Natural killer cell (primary cell): ENCODE results near the gene FAM25A. TPM values are rescaled to one million over a fixed set of nuclear protein-coding genes. Genes with fewer than 3 reads are reported as not detected.
"Not testable (repeated sequence)": the region's sequence is repeated elsewhere in the genome, so short reads cannot be mapped to it uniquely, and the experiment has no call there.

Experiments used
- ATAC-seq, 3 donors: fragments of 150-1000 bp in 2 of 3; fragments of 200-7000 bp in 1 of 3; cut with Tn5 transposase; 1 replicate in 1 of 3; 2 replicates in 2 of 3; pipeline ENCODE4 v1.10.0; 2021; ENCODE audit warnings: mild to moderate bottlenecking in 2 of 3, moderate library complexity in 2 of 3
- DNase-seq, 2 donors: peaks; one replicate each; pipeline versions ENCODE4 v3.0.0 to v3.0.0-alpha.2; 2013 to 2021; ENCODE audit warnings: mixed read lengths in 1 of 2
- H3K27ac ChIP-seq: one replicate; pipeline ENCODE4 v1.5.1; 2013; ENCODE audit warnings: mild to moderate bottlenecking, low read length
- H3K27me3 ChIP-seq: one replicate; pipeline ENCODE4 v1.6.1; 2013; ENCODE audit warnings: low read length; ENCODE audit not compliant: control insufficient read depth, insufficient read depth
- H3K36me3 ChIP-seq: one replicate; pipeline ENCODE4 v1.6.1; 2013; ENCODE audit warnings: low read length; ENCODE audit not compliant: control insufficient read depth, insufficient read depth
- H3K4me1 ChIP-seq: one replicate; pipeline ENCODE4 v1.6.1; 2013; ENCODE audit warnings: low read length; ENCODE audit not compliant: control insufficient read depth, insufficient read depth
- H3K4me3 ChIP-seq: one replicate; pipeline ENCODE4 v1.5.1; 2013; ENCODE audit warnings: low read length
- H3K9me3 ChIP-seq: one replicate; pipeline ENCODE4 v1.6.1; 2013; ENCODE audit warnings: low read length; ENCODE audit not compliant: control insufficient read depth, insufficient read depth
- H3K27ac Mint-ChIP-seq, 2 donors: one replicate each; pipeline ENCODE4 v1.8.0; 2022; ENCODE audit warnings: mild to moderate bottlenecking in 2 of 2, mixed read lengths in 2 of 2, moderate library complexity in 1 of 2
- H3K27me3 Mint-ChIP-seq, 2 donors: one replicate each; pipeline ENCODE4 v1.8.0; 2022; ENCODE audit warnings: low read depth in 2 of 2, mixed read lengths in 2 of 2
- H3K36me3 Mint-ChIP-seq: one replicate; pipeline ENCODE4 v1.8.0; 2022; ENCODE audit warnings: mixed read lengths
- H3K4me1 Mint-ChIP-seq, 2 donors: one replicate each; pipeline ENCODE4 v1.8.0; 2022; ENCODE audit warnings: mixed read lengths in 2 of 2
- H3K4me3 Mint-ChIP-seq: one replicate; pipeline ENCODE4 v1.8.0; 2022; ENCODE audit warnings: mild to moderate bottlenecking, moderate library complexity, mixed read lengths
- H3K9me3 Mint-ChIP-seq, 2 donors: one replicate each; pipeline ENCODE4 v1.8.0; 2022; ENCODE audit warnings: mixed read lengths in 2 of 2
- CTCF ChIP-seq: fragments of 200-600 bp; IDR thresholded peaks from one replicate; pipeline ENCODE4 v1.8.0; 2022; ENCODE audit warnings: antibody characterized with exemption
- WGBS: methylation state at CpG from one replicate; pipeline ENCODE4 v1.1.7; 2013; ENCODE audit warnings: missing lambda C conversion rate; ENCODE audit not compliant: insufficient coverage; 5-methylcytosine and 5-hydroxymethylcytosine counted together
- intact Hi-C: fragments of 100-400 bp; cut with micrococcal nuclease; formaldehyde crosslinking; loops from one replicate; pipeline ENCODE4 v1.14.2; 2022
- total RNA-seq, 4 donors: library from RNA; stranded (reverse); fragments of 120-200 nt in 1 of 4; gene quantifications; one replicate each; pipeline versions ENCODE4 v1.2.3 to v1.2.4, GENCODE V29; 2013 to 2022

FAM25A gene
- not detected for total RNA-seq
- not detected for total RNA-seq (2013)

- H3K27me3 ChIP-seq, H3K36me3 Mint-ChIP-seq, ATAC-seq, H3K9me3 Mint-ChIP-seq, H3K4me3 ChIP-seq, H3K27ac ChIP-seq, H3K27ac Mint-ChIP-seq, H3K27me3 Mint-ChIP-seq, H3K36me3 ChIP-seq, H3K9me3 ChIP-seq, H3K4me3 Mint-ChIP-seq, H3K4me1 Mint-ChIP-seq, DNase-seq, H3K4me1 ChIP-seq, intact Hi-C loops: not testable (repeated sequence)
- 94% methylated on average over 9 of the region's 9 CpGs for WGBS
These were observed at the start of gene FAM25A for GRCh38 chr10:87020056-87020455. Gene FAM25A (plus strand): TSS chr10:87020294. CDS start chr10:87020325, 31 bp downstream.

- DNase-seq (no peak), ATAC-seq (no peak)
- Histone ChIP-seq H3K36me3 (no peaks in the 10 kb centered on the region), H3K4me1 (peaks cover 51% of the 10 kb centered on the region), H3K4me3 (peak overlapping the region; percentile 60), H3K27ac (peak overlapping the region; percentile 80), H3K9me3 (no peaks in the 10 kb centered on the region), H3K27me3 (no peaks in the 10 kb centered on the region)
- peaks cover 0 to 7% of the 10 kb centered on the region in 2 donors for H3K27me3 Mint-ChIP-seq
- intact Hi-C loops = loop anchor here (1.0 kb wide), 1 partner anchor 123 kb away; the partner anchor contains the start of gene GLUD1
- peak overlapping the region; percentile 90 for H3K4me3 Mint-ChIP-seq
- H3K27ac Mint-ChIP-seq = peak overlapping the region; percentile 81 to 93
- under 1% methylated on average over 20 of the region's 20 CpGs for WGBS
- H3K9me3 Mint-ChIP-seq = no peaks in the 10 kb centered on the region
- TF ChIP-seq CTCF = no peak
- H3K36me3 Mint-ChIP-seq = no peaks in the 10 kb centered on the region
- peaks cover 12 to 38% of the 10 kb centered on the region in 2 donors for H3K4me1 Mint-ChIP-seq
These were observed 49.2 kb upstream of the FAM25A start for GRCh38 chr10:86970982-86971231.

GRCh38 chr10:86971232-86971991 lies 48.7 kb upstream of the FAM25A start:
- H3K4me1 Mint-ChIP-seq = peaks cover 7 to 33% of the 10 kb centered on the region in 2 donors
- peak overlapping the region; percentile 60 for H3K4me3 ChIP-seq

More at GRCh38 chr10:86971232-86971991, 48.7 kb upstream of the FAM25A start:
- H3K4me3 Mint-ChIP-seq = peak overlapping the region; percentile 90
- H3K27me3 Mint-ChIP-seq = peaks cover 0 to 7% of the 10 kb centered on the region in 2 donors
- intact Hi-C loops = loop anchor here (1.0 kb wide), 1 partner anchor 123 kb away; the partner anchor contains the start of gene GLUD1
- Histone ChIP-seq H3K36me3 (no peaks in the 10 kb centered on the region), H3K9me3 (no peaks in the 10 kb centered on the region), H3K27ac (peak overlapping the region; percentile 80), H3K27me3 (no peaks in the 10 kb centered on the region), H3K4me1 (peaks cover 46% of the 10 kb centered on the region)
- peak; percentile 87 to 92 (median 88) for ATAC-seq
- H3K36me3 Mint-ChIP-seq = no peaks in the 10 kb centered on the region
- peak overlapping the region; percentile 81 to 93 for H3K27ac Mint-ChIP-seq
- 5% methylated on average over 66 of the region's 66 CpGs for WGBS
- H3K9me3 Mint-ChIP-seq = no peaks in the 10 kb centered on the region
- no peak for TF ChIP-seq CTCF
- DNase-seq = peak; percentile 85 to 94
